Measurements from ENCODE around the gene HSD11B2. TPM values are rescaled to one million over a fixed set of nuclear protein-coding genes. Genes with fewer than 3 reads are reported as not detected.

The HSD11B2 gene
- total RNA-seq (2021; ENCODE audit: unreplicated experiment) (9.7 TPM), Bru-seq, nascent RNA (percentile 56 among the genes with signal in this experiment), BruChase-seq, experiment 1, labeled RNA remaining after a 6-hour chase (percentile 79 among the genes with signal in this experiment), BruChase-seq, experiment 2, labeled RNA remaining after a 2-hour chase (percentile 65 among the genes with signal in this experiment)
- polyA plus RNA-seq (2012) = 11.2 and 11.9 TPM in 2 replicates
- long read RNA-seq, partial matches to known transcripts = 2 of 8 reads
- long read RNA-seq, other reads (novel, unspliced or antisense) = 3 of 8 reads

DNA sequence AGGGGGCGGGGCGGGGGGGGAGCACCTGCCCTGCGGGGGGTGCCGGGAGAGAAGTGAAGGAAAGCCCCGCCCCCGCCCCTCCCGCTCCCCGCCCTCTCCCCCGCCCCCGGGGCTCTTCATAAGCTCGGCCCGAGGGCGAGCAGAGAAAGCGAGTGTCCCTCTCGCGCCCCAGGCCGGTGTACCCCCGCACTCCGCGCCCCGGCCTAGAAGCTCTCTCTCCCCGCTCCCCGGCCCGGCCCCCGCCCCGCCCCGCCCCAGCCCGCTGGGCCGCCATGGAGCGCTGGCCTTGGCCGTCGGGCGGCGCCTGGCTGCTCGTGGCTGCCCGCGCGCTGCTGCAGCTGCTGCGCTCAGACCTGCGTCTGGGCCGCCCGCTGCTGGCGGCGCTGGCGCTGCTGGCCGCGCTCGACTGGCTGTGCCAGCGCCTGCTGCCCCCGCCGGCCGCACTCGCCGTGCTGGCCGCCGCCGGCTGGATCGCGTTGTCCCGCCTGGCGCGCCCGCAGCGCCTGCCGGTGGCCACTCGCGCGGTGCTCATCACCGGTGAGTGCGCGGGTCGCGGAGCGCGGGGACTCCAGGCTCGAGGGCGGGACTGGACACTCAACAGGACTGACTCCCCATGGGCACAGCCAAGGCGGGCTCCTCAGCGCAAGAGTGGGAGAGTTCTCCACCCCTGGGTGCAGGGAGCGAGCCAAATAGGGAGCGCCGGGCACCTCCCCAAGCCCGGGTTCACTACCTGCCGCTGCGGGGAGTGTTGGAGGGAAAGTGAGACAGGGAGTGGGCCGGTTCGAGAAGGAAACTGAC lies at the start of gene HSD11B2:
TSS of gene HSD11B2 (plus strand) at position 145 of the 798 bp plus-strand sequence. CDS start at position 273, 128 bp downstream.
- BruUV-seq (replicated peaks) = no TSS peak
- no peaks in the 10 kb centered on the region for H3K9me2 ChIP-seq (ENCODE audit: insufficient read depth)

More for the DNA sequence above, at the start of gene HSD11B2:
- ATAC-seq = peak; percentile 77
- ChIA-PET RAD21 (ENCODE audit: low non-redundant PET in 1 of 2, low total read pairs in 2 of 2, uncharacterized antibody in 2 of 2, unreplicated experiment in 2 of 2) (interaction anchor here (0.7 to 0.8 kb wide), 2 partner anchors 27 to 170 kb away, joined by 3 read pairs; no protein-coding TSS in a partner anchor), POLR2A (interaction anchor here (0.8 to 0.9 kb wide), 3 partner anchors 9 to 35 kb away, joined by 3 to 6 read pairs (median 3); no protein-coding TSS in a partner anchor), CTCF (interaction anchor here (0.9 to 2.3 kb wide), 6 partner anchors 10 to 90 kb away, joined by 3 to 8 read pairs (median 3); no protein-coding TSS in a partner anchor)
- DNase-seq (ENCODE audit: low read depth, low spot score) = peak; percentile 40
- Histone ChIP-seq H3K4me1 (ENCODE audit: control insufficient read depth in 1 of 2, insufficient read depth in 2 of 2, low read length in 2 of 2) (peaks cover 6 to 44% of the 10 kb centered on the region in 2 experiments; a peak in 3 of 4 replicates), H3K79me2 (ENCODE audit: insufficient read depth, low read length) (no peaks in the 10 kb centered on the region), H3K27ac (ENCODE audit: low read depth, low read length) (peak within 1 kb of the TSS; percentile 82), H3K4me2 (ENCODE audit: low read length) (peak within 1 kb of the TSS; percentile 96), H3K36me3 (ENCODE audit: control insufficient read depth in 1 of 2, insufficient read depth in 2 of 2, low read length in 2 of 2) (no peaks in the 10 kb centered on the region), H3K9me3 (ENCODE audit: control insufficient read depth in 1 of 2, insufficient read depth in 1 of 2, low read depth in 1 of 2, low read length in 2 of 2) (no peaks in the 10 kb centered on the region), H2AFZ (ENCODE audit: low read depth, low read length, poor library complexity, severe bottlenecking) (peak within 1 kb of the TSS; percentile 54), H3K9ac (ENCODE audit: low read length) (peak within 1 kb of the TSS; percentile 77), H4K20me1 (ENCODE audit: insufficient read depth) (no peaks in the 10 kb centered on the region), H3K27me3 (ENCODE audit: insufficient read depth, low read length) (no peaks in the 10 kb centered on the region), H3K4me3 (replicated peaks in 1 of 2; ENCODE audit: low read depth in 1 of 2, low read length in 2 of 2) (peak within 1 kb of the TSS; percentile 60 to 71)
- intact Hi-C loops (cut with micrococcal nuclease) = no loop called here
- TF ChIP-seq TCF7L2 (IDR thresholded peaks at IDR 0.05; ENCODE audit: borderline replicate concordance, extremely low read depth, insufficient read depth, insufficient read length) (no peak), POLR2AphosphoS5 (IDR thresholded peaks at IDR 0.05; ENCODE audit: low read depth, low read length) (peak; percentile 66), ELF1 (IDR thresholded peaks at IDR 0.05; ENCODE audit: borderline replicate concordance, low read depth) (no peak), RAD21 (IDR thresholded peaks at IDR 0.05; ENCODE audit: low read depth) (no peak), POLR2A (IDR thresholded peaks at IDR 0.05; ENCODE audit: borderline replicate concordance, extremely low read depth, insufficient read depth, insufficient read length) (no peak), CBX3 (IDR thresholded peaks at IDR 0.05; ENCODE audit: low read depth) (no peak), EGR1 (IDR thresholded peaks at IDR 0.05; ENCODE audit: low read depth) (no peak; the same call in 1 of the 2 replicates), SIN3A (IDR thresholded peaks at IDR 0.05; ENCODE audit: low read depth) (no peak), FOSL1 (IDR thresholded peaks at IDR 0.05; ENCODE audit: low read depth) (no peak), EZH2 (IDR thresholded peaks at IDR 0.05) (no peak), ZNF274 (IDR thresholded peaks at IDR 0.05; ENCODE audit: low read depth, low read length) (no peak), ZFX (IDR thresholded peaks at IDR 0.05) (peak; percentile 56; the same call in 1 of the 2 replicates), JUND (IDR thresholded peaks at IDR 0.05) (no peak), EZH2phosphoT487 (IDR thresholded peaks at IDR 0.05; ENCODE audit: borderline replicate concordance) (no peak), YY1 (IDR thresholded peaks at IDR 0.05; ENCODE audit: extremely low read depth, insufficient replicate concordance, low read depth, low read length) (peak; percentile 27)
- TF ChIP-seq, protein P1, sequence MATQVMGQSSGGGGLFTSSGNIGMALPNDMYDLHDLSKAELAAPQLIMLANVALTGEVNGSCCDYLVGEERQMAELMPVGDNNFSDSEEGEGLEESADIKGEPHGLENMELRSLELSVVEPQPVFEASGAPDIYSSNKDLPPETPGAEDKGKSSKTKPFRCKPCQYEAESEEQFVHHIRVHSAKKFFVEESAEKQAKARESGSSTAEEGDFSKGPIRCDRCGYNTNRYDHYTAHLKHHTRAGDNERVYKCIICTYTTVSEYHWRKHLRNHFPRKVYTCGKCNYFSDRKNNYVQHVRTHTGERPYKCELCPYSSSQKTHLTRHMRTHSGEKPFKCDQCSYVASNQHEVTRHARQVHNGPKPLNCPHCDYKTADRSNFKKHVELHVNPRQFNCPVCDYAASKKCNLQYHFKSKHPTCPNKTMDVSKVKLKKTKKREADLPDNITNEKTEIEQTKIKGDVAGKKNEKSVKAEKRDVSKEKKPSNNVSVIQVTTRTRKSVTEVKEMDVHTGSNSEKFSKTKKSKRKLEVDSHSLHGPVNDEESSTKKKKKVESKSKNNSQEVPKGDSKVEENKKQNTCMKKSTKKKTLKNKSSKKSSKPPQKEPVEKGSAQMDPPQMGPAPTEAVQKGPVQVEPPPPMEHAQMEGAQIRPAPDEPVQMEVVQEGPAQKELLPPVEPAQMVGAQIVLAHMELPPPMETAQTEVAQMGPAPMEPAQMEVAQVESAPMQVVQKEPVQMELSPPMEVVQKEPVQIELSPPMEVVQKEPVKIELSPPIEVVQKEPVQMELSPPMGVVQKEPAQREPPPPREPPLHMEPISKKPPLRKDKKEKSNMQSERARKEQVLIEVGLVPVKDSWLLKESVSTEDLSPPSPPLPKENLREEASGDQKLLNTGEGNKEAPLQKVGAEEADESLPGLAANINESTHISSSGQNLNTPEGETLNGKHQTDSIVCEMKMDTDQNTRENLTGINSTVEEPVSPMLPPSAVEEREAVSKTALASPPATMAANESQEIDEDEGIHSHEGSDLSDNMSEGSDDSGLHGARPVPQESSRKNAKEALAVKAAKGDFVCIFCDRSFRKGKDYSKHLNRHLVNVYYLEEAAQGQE (IDR thresholded peaks at IDR 0.05; ENCODE audit: low read depth) = no peak
- TF ChIP-seq, protein P2, sequence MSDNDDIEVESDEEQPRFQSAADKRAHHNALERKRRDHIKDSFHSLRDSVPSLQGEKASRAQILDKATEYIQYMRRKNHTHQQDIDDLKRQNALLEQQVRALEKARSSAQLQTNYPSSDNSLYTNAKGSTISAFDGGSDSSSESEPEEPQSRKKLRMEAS (IDR thresholded peaks at IDR 0.05) = no peak
- TF ChIP-seq, protein P3, sequence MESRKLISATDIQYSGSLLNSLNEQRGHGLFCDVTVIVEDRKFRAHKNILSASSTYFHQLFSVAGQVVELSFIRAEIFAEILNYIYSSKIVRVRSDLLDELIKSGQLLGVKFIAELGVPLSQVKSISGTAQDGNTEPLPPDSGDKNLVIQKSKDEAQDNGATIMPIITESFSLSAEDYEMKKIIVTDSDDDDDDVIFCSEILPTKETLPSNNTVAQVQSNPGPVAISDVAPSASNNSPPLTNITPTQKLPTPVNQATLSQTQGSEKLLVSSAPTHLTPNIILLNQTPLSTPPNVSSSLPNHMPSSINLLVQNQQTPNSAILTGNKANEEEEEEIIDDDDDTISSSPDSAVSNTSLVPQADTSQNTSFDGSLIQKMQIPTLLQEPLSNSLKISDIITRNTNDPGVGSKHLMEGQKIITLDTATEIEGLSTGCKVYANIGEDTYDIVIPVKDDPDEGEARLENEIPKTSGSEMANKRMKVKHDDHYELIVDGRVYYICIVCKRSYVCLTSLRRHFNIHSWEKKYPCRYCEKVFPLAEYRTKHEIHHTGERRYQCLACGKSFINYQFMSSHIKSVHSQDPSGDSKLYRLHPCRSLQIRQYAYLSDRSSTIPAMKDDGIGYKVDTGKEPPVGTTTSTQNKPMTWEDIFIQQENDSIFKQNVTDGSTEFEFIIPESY (IDR thresholded peaks at IDR 0.05; ENCODE audit: extremely low read depth, insufficient replicate concordance, low read length) = no peak
- TF ChIP-seq, protein P4, sequence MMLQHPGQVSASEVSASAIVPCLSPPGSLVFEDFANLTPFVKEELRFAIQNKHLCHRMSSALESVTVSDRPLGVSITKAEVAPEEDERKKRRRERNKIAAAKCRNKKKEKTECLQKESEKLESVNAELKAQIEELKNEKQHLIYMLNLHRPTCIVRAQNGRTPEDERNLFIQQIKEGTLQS (IDR thresholded peaks at IDR 0.05) = no peak

Measured in HCT116 (cell line).